RWPE1 (cell line): Measurements from ENCODE around the gene RHBDF2.

Source experiments
- CTCF ChIA-PET: fragments of 350-600 bp; sonication (Branson Sonifier 250); formaldehyde crosslinking; extraction: SDS; loops from one replicate; lab custom pipeline; 2021; lab: Yijun Ruan, JAX
- POLR2A ChIA-PET: fragments of 400-600 bp; formaldehyde crosslinking; extraction: SDS; loops from one replicate; lab custom pipeline; 2020; ENCODE audit warnings: antibody characterized with exemption; ENCODE audit not compliant: low non-redundant PET; lab: Yijun Ruan, JAX
- DNase-seq: peaks from one replicate; pipeline ENCODE4 v3.0.0; 2012; ENCODE audit warnings: low spot score
- H3K27ac ChIP-seq: fragments of 450-650 bp; 2 replicates; pipeline ENCODE4 v1.5.1; 2017
- CTCF ChIP-seq: fragments of 450-650 bp; conservative IDR thresholded peaks from 2 replicates; pipeline ENCODE4 v1.5.1; 2017; ENCODE audit warnings: low read depth, mild to moderate bottlenecking

Gene RHBDF2

GRCh38 chr17:76467809-76468633 lies 33.2 kb downstream of the RHBDF2 start:
- ChIA-PET CTCF (interaction anchor here (0.6 to 2.9 kb wide), 5 partner anchors 10 to 82 kb away, joined by 3 to 28 read pairs (median 3); no protein-coding TSS in a partner anchor), POLR2A (interaction anchor here (1.0 kb wide), 1 partner anchor 34 kb away, joined by 3 read pairs; no protein-coding TSS in a partner anchor)
- no peak overlapping the region for H3K27ac ChIP-seq
- no peak for DNase-seq
- no peak for TF ChIP-seq CTCF

GRCh38 chr17:76467366-76467765 lies 33.9 kb downstream of the RHBDF2 start, which contains the start of gene AANAT:
Gene AANAT (plus strand): TSS chr17:76467603. CDS start chr17:76468747, 1,144 bp downstream.
- POLR2A ChIA-PET, result interaction anchor here (1.0 kb wide), 1 partner anchor 34 kb away, joined by 3 read pairs; no protein-coding TSS in a partner anchor

GRCh38 chr17:76466775-76467130 lies 34.5 kb downstream of the RHBDF2 start:
- POLR2A ChIA-PET, result interaction anchor here (1.0 kb wide), 1 partner anchor 35 kb away, joined by 3 read pairs; no protein-coding TSS in a partner anchor
- no peak for TF ChIP-seq CTCF
- H3K27ac ChIP-seq, result no peak overlapping the region
- no peak for DNase-seq
- CTCF ChIA-PET, result interaction anchor here (0.6 to 2.9 kb wide), 9 partner anchors 8 to 84 kb away, joined by 3 to 28 read pairs (median 3); no protein-coding TSS in a partner anchor

More at GRCh38 chr17:76467366-76467765, 33.9 kb downstream of the RHBDF2 start, which contains the start of gene AANAT:
- no peak for DNase-seq
- no peak for TF ChIP-seq CTCF
- CTCF ChIA-PET, result interaction anchor here (0.7 to 2.9 kb wide), 6 partner anchors 9 to 46 kb away, joined by 3 to 28 read pairs (median 6); no protein-coding TSS in a partner anchor
- no peak within 1 kb of the TSS for H3K27ac ChIP-seq

- H3K27ac ChIP-seq, result no peak overlapping the region
- no peak for DNase-seq
- CTCF ChIA-PET, result interaction anchor here (1.4 to 1.5 kb wide), 2 partner anchors 60 to 64 kb away, joined by 3 to 4 read pairs; no protein-coding TSS in a partner anchor
- TF ChIP-seq CTCF, result no peak
- POLR2A ChIA-PET, result no interaction called here
These were observed 38.5 kb downstream of the RHBDF2 start for GRCh38 chr17:76462556-76463290.

GRCh38 chr17:76461765-76462555 lies 39.3 kb downstream of the RHBDF2 start:
- POLR2A ChIA-PET, result no interaction called here
- no peak overlapping the region for H3K27ac ChIP-seq
- CTCF ChIA-PET, result interaction anchor here (0.5 to 1.5 kb wide), 3 partner anchors 45 to 64 kb away, joined by 3 to 5 read pairs (median 4); no protein-coding TSS in a partner anchor
- DNase-seq, result no peak
- TF ChIP-seq CTCF, result no peak
